Activated T-cell treated with anti-CD3 and anti-CD28 coated beads, Interleukin-2, amount 50 U/mL, for 72 hours (primary cell): ENCODE results near the gene PARD3B. TPM values are rescaled to one million over a fixed set of nuclear protein-coding genes. Genes with fewer than 3 reads are reported as not detected.

Experiments used
- ATAC-seq, 2 donors: fragments of 150-1000 bp; cut with Tn5 transposase; replicated peaks in 1 of 2; 2 replicates each; pipeline ENCODE4 v1.10.0; 2021; ENCODE audit warnings: moderate library complexity in 2 of 2, mild to moderate bottlenecking in 1 of 2
- DNase-seq, 2 donors: peaks; one replicate each; pipeline ENCODE4 v3.0.0; 2021 to 2022; ENCODE audit warnings: mixed read lengths in 1 of 2
- H3K27ac Mint-ChIP-seq: one replicate; pipeline ENCODE4 v1.8.0; 2022; ENCODE audit warnings: mild to moderate bottlenecking, moderate library complexity, mixed read lengths
- H3K27me3 Mint-ChIP-seq: one replicate; pipeline ENCODE4 v1.8.0; 2022; ENCODE audit warnings: low read depth, mixed read lengths
- H3K36me3 Mint-ChIP-seq, 2 donors: one replicate each; pipeline ENCODE4 v1.8.0; 2022; ENCODE audit warnings: mixed read lengths in 2 of 2, mild to moderate bottlenecking in 1 of 2; ENCODE audit not compliant: insufficient read depth in 2 of 2
- H3K4me1 Mint-ChIP-seq: one replicate; pipeline ENCODE4 v1.8.0; 2022; ENCODE audit warnings: low read depth, mixed read lengths
- H3K4me3 Mint-ChIP-seq, 2 donors: one replicate each; pipeline ENCODE4 v1.8.0; 2022; ENCODE audit warnings: mild to moderate bottlenecking in 2 of 2, mixed read lengths in 2 of 2, moderate library complexity in 2 of 2
- H3K9me3 Mint-ChIP-seq, 2 donors: one replicate each; pipeline ENCODE4 v1.8.0; 2022; ENCODE audit warnings: mixed read lengths in 2 of 2
- total RNA-seq, 2 donors: library from RNA; stranded (reverse); gene quantifications; one replicate each; pipeline ENCODE4 v1.2.3, GENCODE V29; 2022

Gene PARD3B
- total RNA-seq, 2 donors from 2014 or later: 0.74 to 0.96 TPM

DNA sequence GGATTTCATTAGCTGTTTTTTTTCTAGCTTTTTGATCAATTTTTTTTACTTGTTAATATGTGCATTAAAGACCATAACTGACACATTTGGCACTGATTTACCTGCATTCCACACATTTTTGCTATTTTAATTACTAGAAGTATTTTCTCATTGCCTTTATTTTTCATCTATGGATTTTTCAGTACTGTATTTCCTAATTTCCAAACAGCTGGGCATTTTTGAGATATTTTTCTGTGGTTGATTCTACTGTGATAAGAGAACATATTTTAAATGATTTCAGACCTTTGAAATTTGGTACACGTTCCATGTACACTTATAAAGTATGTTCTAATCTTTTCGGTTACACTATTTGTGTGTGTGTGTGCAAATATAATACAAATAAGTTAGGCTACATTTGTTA is 135.3 kb downstream of the PARD3B start:
- no peak for DNase-seq
- ATAC-seq: no peak
- H3K27ac Mint-ChIP-seq: no peak overlapping the region
- H3K9me3 Mint-ChIP-seq: no peaks in the 10 kb centered on the region
- H3K4me1 Mint-ChIP-seq: no peaks in the 10 kb centered on the region
- no peak overlapping the region for H3K4me3 Mint-ChIP-seq
- H3K36me3 Mint-ChIP-seq: no peaks in the 10 kb centered on the region
- no peaks in the 10 kb centered on the region for H3K27me3 Mint-ChIP-seq

DNA sequence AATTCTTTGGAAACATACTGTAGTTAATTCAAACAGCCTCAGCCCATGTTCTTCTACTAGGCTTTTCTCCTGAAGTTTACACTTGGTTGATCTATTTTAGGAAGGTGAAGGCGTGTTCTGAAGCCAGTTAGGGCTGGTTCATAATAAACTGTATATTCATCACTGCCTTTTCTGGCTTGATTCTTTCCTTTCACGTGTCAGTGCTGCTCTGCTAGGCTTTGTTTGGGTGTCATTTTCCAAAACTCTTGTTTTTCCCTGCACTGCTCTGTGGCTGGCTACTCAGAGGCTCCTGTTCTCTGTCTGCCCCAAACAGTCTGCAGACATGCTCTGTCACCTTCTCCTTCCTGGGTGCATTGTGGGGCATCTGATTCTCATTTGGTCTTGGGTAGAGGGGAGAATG is 136.1 kb downstream of the PARD3B start:
- H3K4me1 Mint-ChIP-seq: no peaks in the 10 kb centered on the region
- ATAC-seq (no peak), DNase-seq (no peak)
- H3K9me3 Mint-ChIP-seq: no peaks in the 10 kb centered on the region
- H3K27ac Mint-ChIP-seq: no peak overlapping the region
- no peaks in the 10 kb centered on the region for H3K27me3 Mint-ChIP-seq
- H3K4me3 Mint-ChIP-seq: no peak overlapping the region
- H3K36me3 Mint-ChIP-seq: no peaks in the 10 kb centered on the region

- H3K9me3 Mint-ChIP-seq: no peaks in the 10 kb centered on the region
- no peak for DNase-seq
- no peak for ATAC-seq
- no peak overlapping the region for H3K4me3 Mint-ChIP-seq
- no peak overlapping the region for H3K27ac Mint-ChIP-seq
- no peaks in the 10 kb centered on the region for H3K36me3 Mint-ChIP-seq
- H3K27me3 Mint-ChIP-seq: no peaks in the 10 kb centered on the region
- H3K4me1 Mint-ChIP-seq: no peaks in the 10 kb centered on the region
Observed at GRCh38 chr2:204683384-204683783, 138.1 kb downstream of the PARD3B start.

DNA sequence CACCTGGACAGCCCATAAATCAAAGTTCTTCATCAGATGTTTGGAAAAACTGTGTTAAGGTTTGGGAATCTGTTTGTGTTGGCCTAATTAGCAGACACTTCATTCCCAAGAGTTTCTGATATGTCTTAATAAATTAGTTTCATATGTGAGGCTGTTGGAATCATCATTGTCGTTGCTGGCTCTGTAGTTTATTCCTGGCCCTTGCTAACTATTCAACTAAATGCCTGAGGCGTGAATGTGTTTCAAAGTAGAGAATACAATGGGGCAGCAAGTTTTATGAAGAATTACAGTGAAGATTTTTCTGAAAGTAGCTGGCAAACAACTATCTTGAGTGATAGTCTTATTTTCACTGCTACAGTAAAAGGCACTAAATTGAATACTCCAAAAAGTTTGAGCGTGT is 141.1 kb downstream of the PARD3B start:
- Mint-ChIP-seq H3K9me3 (no peaks in the 10 kb centered on the region), H3K4me1 (no peaks in the 10 kb centered on the region), H3K36me3 (no peaks in the 10 kb centered on the region), H3K27ac (no peak overlapping the region), H3K4me3 (no peak overlapping the region), H3K27me3 (no peaks in the 10 kb centered on the region)
- no peak for ATAC-seq
- DNase-seq: no peak

DNA sequence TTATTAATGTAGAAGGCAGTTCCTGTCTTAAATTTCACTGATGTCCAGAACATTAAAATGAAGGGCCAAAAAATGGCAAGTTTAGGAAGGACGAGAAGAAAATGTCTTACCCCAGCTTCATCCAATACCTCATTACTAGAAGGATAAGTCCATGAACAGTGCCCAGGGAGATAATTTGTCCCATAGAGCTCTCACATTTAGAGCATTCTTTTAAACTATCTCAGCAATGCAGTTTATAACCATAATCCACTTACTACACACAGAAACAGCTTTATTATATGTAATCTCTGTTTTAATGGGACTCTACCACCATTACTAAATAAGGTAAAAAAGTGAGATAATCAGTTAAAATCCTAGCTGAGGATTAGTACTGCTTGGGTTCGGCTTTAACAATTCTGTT is 142.5 kb downstream of the PARD3B start:
- no peaks in the 10 kb centered on the region for H3K9me3 Mint-ChIP-seq
- no peaks in the 10 kb centered on the region for H3K27me3 Mint-ChIP-seq
- DNase-seq (no peak), ATAC-seq (no peak)
- H3K36me3 Mint-ChIP-seq: no peaks in the 10 kb centered on the region
- H3K27ac Mint-ChIP-seq: no peak overlapping the region
- H3K4me3 Mint-ChIP-seq: no peak overlapping the region
- no peaks in the 10 kb centered on the region for H3K4me1 Mint-ChIP-seq

DNA sequence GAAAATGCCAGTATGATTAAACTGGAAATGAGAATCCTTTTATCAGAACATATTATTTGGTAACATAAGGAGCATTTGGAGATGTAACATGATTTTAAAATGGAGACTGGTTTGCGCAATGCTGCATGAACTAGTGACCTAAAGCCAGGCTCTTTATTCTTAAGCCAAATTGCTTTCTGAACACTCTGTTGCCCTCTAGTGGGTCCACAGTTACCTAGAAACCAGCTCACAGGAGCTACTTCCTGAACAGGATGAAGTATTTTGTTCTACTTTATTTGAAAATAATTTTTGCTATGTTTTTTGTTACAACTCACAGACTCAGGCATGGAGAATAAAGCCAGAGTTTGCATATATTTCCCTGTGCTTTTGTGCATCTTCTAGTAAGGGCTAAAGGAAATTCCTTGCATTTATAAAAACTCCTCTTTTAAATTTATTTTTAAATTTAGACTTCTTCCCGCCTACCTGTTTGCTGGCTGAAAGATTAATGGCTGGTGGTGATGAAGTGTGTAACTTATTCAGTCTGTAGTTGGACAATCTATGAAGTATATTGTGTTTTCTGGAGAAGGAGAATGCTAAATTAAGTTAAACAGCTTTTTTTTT is 146.7 kb downstream of the PARD3B start:
- no peak overlapping the region for H3K27ac Mint-ChIP-seq
- no peak overlapping the region for H3K4me3 Mint-ChIP-seq
- H3K9me3 Mint-ChIP-seq: no peaks in the 10 kb centered on the region
- H3K27me3 Mint-ChIP-seq: no peaks in the 10 kb centered on the region
- peak in 1 of 2 donors; percentile 48 for ATAC-seq
- no peaks in the 10 kb centered on the region for H3K36me3 Mint-ChIP-seq
- H3K4me1 Mint-ChIP-seq: no peaks in the 10 kb centered on the region
- peak; percentile 24 to 27 for DNase-seq

- H3K9me3 Mint-ChIP-seq: no peaks in the 10 kb centered on the region
- DNase-seq (no peak), ATAC-seq (no peak)
- no peaks in the 10 kb centered on the region for H3K27me3 Mint-ChIP-seq
- no peak overlapping the region for H3K4me3 Mint-ChIP-seq
- H3K4me1 Mint-ChIP-seq: no peaks in the 10 kb centered on the region
- no peaks in the 10 kb centered on the region for H3K36me3 Mint-ChIP-seq
- no peak overlapping the region for H3K27ac Mint-ChIP-seq
Observed at GRCh38 chr2:204692790-204693189, 147.5 kb downstream of the PARD3B start.

- H3K27ac Mint-ChIP-seq: no peak overlapping the region
- no peak for DNase-seq
- no peaks in the 10 kb centered on the region for H3K9me3 Mint-ChIP-seq
- H3K4me1 Mint-ChIP-seq: no peaks in the 10 kb centered on the region
- H3K4me3 Mint-ChIP-seq: no peak overlapping the region
- no peaks in the 10 kb centered on the region for H3K27me3 Mint-ChIP-seq
- H3K36me3 Mint-ChIP-seq: no peaks in the 10 kb centered on the region
- ATAC-seq: no peak
Observed at GRCh38 chr2:204693262-204693661, 148.0 kb downstream of the PARD3B start.

- no peak overlapping the region for H3K4me3 Mint-ChIP-seq
- no peaks in the 10 kb centered on the region for H3K27me3 Mint-ChIP-seq
- ATAC-seq (no peak), DNase-seq (no peak)
- no peaks in the 10 kb centered on the region for H3K9me3 Mint-ChIP-seq
- no peaks in the 10 kb centered on the region for H3K36me3 Mint-ChIP-seq
- H3K4me1 Mint-ChIP-seq: no peaks in the 10 kb centered on the region
- H3K27ac Mint-ChIP-seq: no peak overlapping the region
Observed at GRCh38 chr2:204695506-204695905, 150.2 kb downstream of the PARD3B start.

- DNase-seq (no peak), ATAC-seq (no peak)
- Mint-ChIP-seq H3K9me3 (no peaks in the 10 kb centered on the region), H3K4me3 (no peak overlapping the region), H3K27ac (no peak overlapping the region), H3K27me3 (no peaks in the 10 kb centered on the region), H3K4me1 (no peaks in the 10 kb centered on the region), H3K36me3 (no peaks in the 10 kb centered on the region)
Observed at GRCh38 chr2:204696124-204696523, 150.8 kb downstream of the PARD3B start.

DNA sequence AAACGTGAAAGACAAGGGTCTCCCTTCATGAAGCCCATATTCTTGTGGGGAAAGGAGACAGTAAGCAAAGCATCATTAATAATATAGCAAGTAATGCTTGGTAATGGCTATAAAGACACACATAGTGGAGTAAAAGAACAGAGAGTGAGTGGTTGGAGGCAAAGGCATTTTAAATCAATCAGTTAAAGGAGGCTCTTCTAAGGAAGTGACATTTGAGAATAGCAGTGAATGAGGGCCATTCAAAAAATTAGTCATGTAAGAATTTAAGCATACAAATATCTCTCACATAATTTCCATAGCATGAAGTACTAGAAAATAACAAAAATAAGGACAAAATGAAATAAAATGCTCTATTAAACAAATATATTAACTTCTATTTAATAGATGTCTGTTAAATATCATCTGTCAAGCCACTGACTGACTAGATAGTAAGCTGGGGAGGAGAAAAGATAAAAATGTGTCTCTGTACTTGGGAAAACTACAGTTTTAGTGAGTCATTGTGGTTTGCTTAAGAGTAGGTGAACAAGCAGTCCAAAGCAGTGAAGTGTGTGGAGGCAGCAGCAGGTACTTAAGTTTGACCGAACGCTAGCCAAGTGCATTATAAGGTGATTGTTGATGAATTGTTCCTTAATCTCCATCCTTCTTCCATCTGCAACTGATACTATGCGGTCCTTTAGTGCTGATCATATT is 160.1 kb downstream of the PARD3B start:
- no peaks in the 10 kb centered on the region for H3K9me3 Mint-ChIP-seq
- H3K4me1 Mint-ChIP-seq: no peaks in the 10 kb centered on the region
- no peaks in the 10 kb centered on the region for H3K36me3 Mint-ChIP-seq
- no peaks in the 10 kb centered on the region for H3K27me3 Mint-ChIP-seq
- no peak for DNase-seq
- ATAC-seq: no peak
- no peak overlapping the region for H3K27ac Mint-ChIP-seq
- no peak overlapping the region for H3K4me3 Mint-ChIP-seq

DNA sequence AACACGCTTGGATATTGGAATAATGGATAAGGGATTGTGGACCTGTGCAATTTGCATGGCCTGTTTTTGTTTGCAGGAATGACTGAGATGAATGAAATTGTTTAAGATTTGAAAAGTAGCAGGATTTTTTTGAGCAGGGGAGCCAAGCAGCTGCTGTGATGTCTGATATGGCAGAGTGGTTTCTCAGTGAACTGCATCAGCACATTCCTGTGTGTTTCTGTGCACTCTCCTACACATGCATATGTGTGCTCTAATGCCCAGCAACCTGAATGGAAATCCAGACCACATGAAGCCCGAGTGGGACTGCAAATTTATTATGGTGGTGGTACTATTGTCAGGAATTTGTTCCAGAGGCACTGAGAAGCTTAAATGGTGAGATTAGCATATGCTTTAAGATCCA is 161.7 kb downstream of the PARD3B start:
- Mint-ChIP-seq H3K27me3 (no peaks in the 10 kb centered on the region), H3K27ac (no peak overlapping the region), H3K9me3 (no peaks in the 10 kb centered on the region), H3K4me3 (no peak overlapping the region), H3K36me3 (no peaks in the 10 kb centered on the region), H3K4me1 (no peaks in the 10 kb centered on the region)
- no peak for DNase-seq
- no peak for ATAC-seq

DNA sequence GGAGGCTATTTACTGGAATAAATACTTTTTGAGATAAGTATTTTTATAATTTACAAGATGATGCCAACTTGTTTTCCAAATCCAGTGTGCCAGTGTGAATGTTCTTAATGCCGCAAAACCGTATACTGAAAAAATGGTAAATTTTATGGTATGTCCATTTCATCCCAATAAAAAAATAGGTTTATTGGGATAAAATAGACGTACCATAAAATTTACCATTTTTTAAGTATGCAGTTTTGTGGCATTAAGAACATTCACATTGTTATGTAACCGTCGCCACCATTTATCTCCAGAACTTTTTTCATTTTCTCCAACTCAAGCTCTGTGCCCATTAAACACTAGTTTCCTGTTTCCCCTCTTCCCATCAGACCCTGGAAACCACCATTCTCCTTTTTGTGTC is 167.9 kb downstream of the PARD3B start:
- ATAC-seq: no peak
- Mint-ChIP-seq H3K9me3 (peaks cover 0 to 4% of the 10 kb centered on the region in 2 donors), H3K4me3 (no peak overlapping the region), H3K27me3 (no peaks in the 10 kb centered on the region), H3K27ac (no peak overlapping the region), H3K36me3 (no peaks in the 10 kb centered on the region), H3K4me1 (no peaks in the 10 kb centered on the region)
- DNase-seq: no peak

- Mint-ChIP-seq H3K27ac (no peak overlapping the region), H3K27me3 (no peaks in the 10 kb centered on the region), H3K36me3 (no peaks in the 10 kb centered on the region), H3K4me3 (no peak overlapping the region), H3K4me1 (no peaks in the 10 kb centered on the region), H3K9me3 (peaks cover 0 to 4% of the 10 kb centered on the region in 2 donors)
- ATAC-seq (no peak), DNase-seq (no peak)
Observed at GRCh38 chr2:204715361-204715760, 170.1 kb downstream of the PARD3B start.
